Psoas muscle (tissue), 8 donors: ENCODE data around the gene KIF7. TPM values are rescaled to one million over a fixed set of nuclear protein-coding genes. Genes with fewer than 3 reads are reported as not detected.
"Not testable (repeated sequence)": the region's sequence is repeated elsewhere in the genome, so short reads cannot be mapped to it uniquely, and the experiment has no call there.

Experiments used
- ATAC-seq, 4 donors: fragments of 200-7000 bp; cut with Tn5 transposase; one replicate each; pipeline ENCODE4 v1.9.1; 2020; ENCODE audit warnings: moderate library complexity in 3 of 4, mild to moderate bottlenecking in 2 of 4
- DNase-seq, 2 donors: peaks; one replicate each; pipeline ENCODE4 v3.0.0-alpha.2; 2020
- H3K27ac ChIP-seq: fragments of 200-600 bp; one replicate; pipeline ENCODE4 v1.8.0; 2022
- H3K27me3 ChIP-seq, 3 donors: fragments of 200-600 bp in 1 of 3; one replicate each; pipeline versions ENCODE4 v1.6.1 to v1.8.0; 2013 to 2022; ENCODE audit warnings: low read length in 2 of 3, mild to moderate bottlenecking in 2 of 3, moderate library complexity in 1 of 3; ENCODE audit not compliant: insufficient read depth in 3 of 3
- H3K36me3 ChIP-seq, 2 donors: fragments of 200-600 bp in 1 of 2; one replicate each; pipeline versions ENCODE4 v1.6.1 to v1.8.0; 2013 to 2022; ENCODE audit warnings: low read depth in 1 of 2, mild to moderate bottlenecking in 1 of 2, moderate library complexity in 1 of 2; ENCODE audit not compliant: insufficient read depth in 1 of 2
- H3K4me1 ChIP-seq: fragments of 200-600 bp; one replicate; pipeline ENCODE4 v1.8.0; 2022
- H3K4me3 ChIP-seq: fragments of 200-600 bp; one replicate; pipeline ENCODE4 v1.8.0; 2022; ENCODE audit warnings: mild to moderate bottlenecking
- H3K9me3 ChIP-seq: fragments of 200-600 bp; one replicate; pipeline ENCODE4 v1.8.0; 2022
- WGBS, 3 donors: extraction: QIAGEN DNeasy Blood & Tissue Kit; methylation state at CpG; one replicate each; pipeline versions ENCODE4 v1.1.6 to v1.1.7; 2013; 5-methylcytosine and 5-hydroxymethylcytosine counted together
- intact Hi-C, 2 donors: fragments of 100-400 bp; cut with DNase I; formaldehyde crosslinking; loops; one replicate each; pipeline versions ENCODE4 v1.11.0 to v1.14.2; 2022
- polyA plus RNA-seq, 3 donors: library from polyadenylated mRNA; stranded (reverse); fragments of 200-250 nt; gene quantifications; one replicate each; pipeline ENCODE4 v1.2.3, GENCODE V29; 2013
- total RNA-seq, 4 donors: library from RNA; stranded (reverse); fragmentation: NEBNext Ultra II Directional in 2 of 4; extraction: Animal tissue kit (Norgen Biotek cat#: 25700) in 2 of 4; gene quantifications; one replicate each; pipeline versions ENCODE4 v1.2.1 to v1.2.4, GENCODE V29; 2021 to 2023
- TF ChIP-seq, protein P1 (sequence below): fragments of 200-600 bp; IDR thresholded peaks from one replicate; pipeline ENCODE4 v1.8.0; 2022; ENCODE audit warnings: antibody characterized with exemption
- donor health status: healthy with polysubstance abuse.
- donor health status: DM: no; HTN: no; CAD: no; lungs with moderate emphysema.
- donor health status: Bipolar disorder and iron deficiency.
- donor health status: healthy.
- donor health status: DM: yes; HTN: yes; CAD: no.
- donor health status: DM: no; HTN: no; CAD: no.
- donor health status: DM: no; HTN: no; CAD: no.
- donor health status: DM: yes; HTN: yes; CAD: no.

KIF7 gene
- total and polyA plus RNA-seq, 7 donors, result 0.20 to 2.1 (median 0.40) TPM

DNA sequence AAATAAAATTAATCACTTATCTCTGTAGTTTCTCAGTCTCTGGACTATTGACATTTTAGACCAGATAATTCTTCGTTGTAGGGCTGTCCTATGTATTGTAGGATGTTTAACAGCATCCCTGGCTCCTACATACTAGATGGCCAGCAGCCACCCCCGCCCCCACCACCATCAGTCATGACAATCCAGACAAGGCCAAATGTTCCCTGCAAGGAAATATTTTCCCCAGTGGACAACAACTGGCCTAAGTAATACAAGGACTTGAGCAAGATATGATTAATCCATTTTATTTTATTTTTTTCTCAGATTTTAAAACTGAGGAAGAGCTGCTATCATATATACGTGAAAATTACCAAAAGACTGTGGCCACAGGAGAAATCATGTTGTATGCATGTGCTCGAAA lies 56.2 kb downstream of the KIF7 start:
- ATAC-seq, result no peak
- Histone ChIP-seq H3K36me3 (no peaks in the 10 kb centered on the region), H3K4me1 (no peaks in the 10 kb centered on the region), H3K9me3 (no peaks in the 10 kb centered on the region), H3K27ac (no peak overlapping the region), H3K27me3 (no peaks in the 10 kb centered on the region), H3K4me3 (no peak overlapping the region)
- TF ChIP-seq, protein P1, sequence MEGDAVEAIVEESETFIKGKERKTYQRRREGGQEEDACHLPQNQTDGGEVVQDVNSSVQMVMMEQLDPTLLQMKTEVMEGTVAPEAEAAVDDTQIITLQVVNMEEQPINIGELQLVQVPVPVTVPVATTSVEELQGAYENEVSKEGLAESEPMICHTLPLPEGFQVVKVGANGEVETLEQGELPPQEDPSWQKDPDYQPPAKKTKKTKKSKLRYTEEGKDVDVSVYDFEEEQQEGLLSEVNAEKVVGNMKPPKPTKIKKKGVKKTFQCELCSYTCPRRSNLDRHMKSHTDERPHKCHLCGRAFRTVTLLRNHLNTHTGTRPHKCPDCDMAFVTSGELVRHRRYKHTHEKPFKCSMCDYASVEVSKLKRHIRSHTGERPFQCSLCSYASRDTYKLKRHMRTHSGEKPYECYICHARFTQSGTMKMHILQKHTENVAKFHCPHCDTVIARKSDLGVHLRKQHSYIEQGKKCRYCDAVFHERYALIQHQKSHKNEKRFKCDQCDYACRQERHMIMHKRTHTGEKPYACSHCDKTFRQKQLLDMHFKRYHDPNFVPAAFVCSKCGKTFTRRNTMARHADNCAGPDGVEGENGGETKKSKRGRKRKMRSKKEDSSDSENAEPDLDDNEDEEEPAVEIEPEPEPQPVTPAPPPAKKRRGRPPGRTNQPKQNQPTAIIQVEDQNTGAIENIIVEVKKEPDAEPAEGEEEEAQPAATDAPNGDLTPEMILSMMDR, result no peak
- 96 to 100% (median 98%) methylated on average over 4 of the region's 4 CpGs for WGBS, 3 donors
- DNase-seq, result no peak
- intact Hi-C loops, result no loop called here

DNA sequence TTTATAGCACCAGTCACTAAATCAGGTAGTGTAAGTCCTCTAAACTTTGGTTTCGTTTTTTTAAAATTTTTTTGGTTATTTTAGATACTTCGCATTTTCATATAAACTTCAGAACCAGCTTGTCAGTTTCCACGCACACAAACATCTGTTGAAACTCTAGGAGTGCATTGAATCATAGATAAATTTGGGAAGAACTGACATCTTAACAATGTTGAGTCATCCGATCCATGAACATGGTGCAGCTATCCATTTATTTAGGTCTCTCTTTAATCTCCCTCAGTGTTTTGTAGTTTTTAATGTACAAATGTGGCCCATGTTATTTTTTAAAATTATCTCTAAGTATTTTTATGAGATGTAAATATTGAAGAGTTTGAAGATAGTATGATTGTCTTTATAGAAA lies 62.2 kb downstream of the KIF7 start:
- Histone ChIP-seq H3K4me3 (no peak overlapping the region), H3K9me3 (no peaks in the 10 kb centered on the region), H3K27me3 (no peaks in the 10 kb centered on the region), H3K36me3 (no peaks in the 10 kb centered on the region), H3K4me1 (no peaks in the 10 kb centered on the region), H3K27ac (no peak overlapping the region)
- DNase-seq (no peak), ATAC-seq (no peak)
- intact Hi-C loops, result loop anchor here in 1 of 2 donors (5.0 kb wide), 1 partner anchor 41 kb away; no protein-coding TSS in a partner anchor
- TF ChIP-seq, protein P1, result no peak
- 93 to 97% (median 95%) methylated on average over 4 of the region's 4 CpGs for WGBS, 3 donors

DNA sequence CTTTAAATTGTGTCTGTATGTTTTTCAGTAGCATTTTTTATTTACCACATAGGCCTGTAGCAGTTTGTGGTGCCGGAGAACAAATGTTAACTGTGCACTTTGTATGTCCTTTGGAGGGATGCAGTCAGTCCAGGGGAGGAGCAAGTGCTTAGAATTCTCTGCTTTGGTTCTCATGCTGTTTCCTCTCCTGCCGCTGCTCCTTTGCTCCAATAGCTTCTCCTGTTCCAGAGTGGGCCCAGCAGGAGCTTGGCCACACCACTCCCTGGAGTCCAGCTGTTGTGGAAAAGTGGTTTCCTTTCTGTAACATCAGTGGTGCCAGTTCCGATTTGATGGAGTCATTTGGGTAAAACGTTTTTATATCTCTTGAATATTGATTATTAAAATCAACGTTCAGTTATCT lies 63.4 kb downstream of the KIF7 start:
- intact Hi-C loops, result loop anchor here in 1 of 2 donors (5.0 kb wide), 1 partner anchor 40 kb away; no protein-coding TSS in a partner anchor
- WGBS, 3 donors, result 78 to 89% (median 80%) methylated on average over 5 of the region's 5 CpGs

DNA sequence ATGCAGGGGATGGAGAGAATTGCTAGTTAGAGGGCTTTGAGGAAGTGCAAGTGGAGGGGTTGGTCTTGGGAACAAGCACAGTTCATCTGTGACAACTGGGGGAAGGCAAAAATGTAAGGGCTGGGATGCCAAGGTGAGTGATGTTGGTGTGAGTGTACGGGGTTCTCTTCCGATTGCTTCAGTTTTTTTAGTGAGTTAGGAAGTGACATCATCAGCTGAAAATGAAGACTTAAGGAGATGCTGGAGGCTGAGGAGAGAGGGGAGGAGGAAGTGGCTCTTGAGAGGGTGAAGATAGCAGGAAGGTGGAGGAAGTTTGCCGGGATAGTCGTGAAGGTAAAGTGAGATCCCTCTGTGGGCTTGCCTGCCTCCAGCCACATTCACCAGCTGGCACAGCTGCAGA lies 67.3 kb downstream of the KIF7 start:
- Histone ChIP-seq H3K27me3 (no peaks in the 10 kb centered on the region), H3K27ac (no peak overlapping the region), H3K9me3 (no peaks in the 10 kb centered on the region), H3K4me3 (no peak overlapping the region), H3K36me3 (no peaks in the 10 kb centered on the region), H3K4me1 (no peaks in the 10 kb centered on the region)
- WGBS, 3 donors, result 75 to 79% (median 76%) methylated on average over 4 of the region's 4 CpGs
- DNase-seq (no peak), ATAC-seq (no peak)
- TF ChIP-seq, protein P1, result no peak
- intact Hi-C loops, result no loop called here

More for the DNA sequence above, 63.4 kb downstream of the KIF7 start:
- DNase-seq (no peak), ATAC-seq (no peak)
- H3K9me3 ChIP-seq, result no peaks in the 10 kb centered on the region
- no peaks in the 10 kb centered on the region for H3K36me3 ChIP-seq
- TF ChIP-seq, protein P1, result no peak
- H3K4me1 ChIP-seq, result no peaks in the 10 kb centered on the region
- no peak overlapping the region for H3K4me3 ChIP-seq
- H3K27me3 ChIP-seq, result no peaks in the 10 kb centered on the region
- no peak overlapping the region for H3K27ac ChIP-seq

DNA sequence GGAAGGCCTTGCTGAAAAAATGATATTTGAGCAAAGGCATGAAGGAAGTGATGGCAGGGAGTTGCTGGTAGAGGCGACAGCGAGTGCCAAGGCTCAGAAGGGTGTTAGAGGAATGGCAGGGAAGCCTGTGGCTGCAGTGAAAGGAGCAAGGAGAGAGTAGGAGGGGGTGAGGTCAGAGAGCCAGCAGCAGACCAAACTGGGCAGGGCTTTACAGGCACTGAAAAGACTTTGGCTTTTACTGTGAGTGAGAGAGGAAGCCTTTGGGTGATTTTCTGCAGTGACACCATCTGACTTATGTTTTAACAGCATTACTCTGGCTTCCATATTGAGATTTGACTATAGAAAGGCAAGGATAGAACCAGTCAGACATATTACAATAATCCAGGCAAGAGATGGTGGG lies 68.6 kb downstream of the KIF7 start:
- Histone ChIP-seq H3K4me3 (no peak overlapping the region), H3K36me3 (no peaks in the 10 kb centered on the region), H3K4me1 (no peaks in the 10 kb centered on the region), H3K27ac (no peak overlapping the region), H3K9me3 (no peaks in the 10 kb centered on the region), H3K27me3 (no peaks in the 10 kb centered on the region)
- TF ChIP-seq, protein P1, result no peak
- ATAC-seq, result no peak
- intact Hi-C loops, result no loop called here
- WGBS, 3 donors, result 93 to 98% (median 95%) methylated on average over 2 of the region's 2 CpGs
- no peak for DNase-seq

DNA sequence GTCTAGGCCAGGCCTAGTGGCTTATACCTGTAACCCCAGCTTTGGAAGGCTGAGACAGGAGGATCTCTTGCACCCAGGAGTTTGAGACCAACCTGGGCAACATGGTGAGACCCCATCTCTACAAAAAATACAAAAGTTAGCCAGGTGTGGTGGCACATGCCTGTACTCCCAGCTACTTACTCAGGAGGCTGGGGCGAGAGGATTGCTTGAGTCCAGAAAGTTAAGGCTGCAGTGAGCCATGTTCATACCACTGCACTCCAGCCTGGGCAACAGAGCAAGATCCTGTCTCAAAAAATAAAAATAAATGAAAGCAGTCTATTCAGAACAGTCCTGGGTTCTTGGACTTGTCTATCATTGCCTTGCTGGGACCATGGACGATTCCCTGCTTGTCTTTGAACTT lies 74.5 kb downstream of the KIF7 start:
- H3K27ac ChIP-seq, intact Hi-C loops, H3K9me3 ChIP-seq, H3K36me3 ChIP-seq, DNase-seq, H3K4me1 ChIP-seq, ATAC-seq, H3K4me3 ChIP-seq, H3K27me3 ChIP-seq: not testable (repeated sequence)
- WGBS, 3 donors, result 94 to 100% (median 95%) methylated on average over 2 of the region's 2 CpGs
